NT2/D1 (cell line): Measurements from ENCODE around the gene AHCYL2.

Experiments used
- DNase-seq: peaks from one replicate; pipeline ENCODE4 v3.0.0-alpha.2; 2011; ENCODE audit warnings: low read depth, low spot score
- H3K27me3 ChIP-seq: 2 replicates; pipeline ENCODE4 v1.6.0; 2011; ENCODE audit warnings: mild to moderate bottlenecking; ENCODE audit not compliant: insufficient read length, insufficient read depth
- H3K36me3 ChIP-seq: 2 replicates; pipeline ENCODE4 v1.6.1; 2011; ENCODE audit warnings: mild to moderate bottlenecking, low read length, mixed read lengths; ENCODE audit not compliant: insufficient read depth, insufficient read length
- H3K4me1 ChIP-seq: 2 replicates; pipeline ENCODE4 v1.5.1; 2011; ENCODE audit not compliant: insufficient read depth, insufficient read length
- H3K4me3 ChIP-seq: 2 replicates; pipeline ENCODE4 v1.5.1; 2011; ENCODE audit warnings: low read depth; ENCODE audit not compliant: insufficient read length
- H3K9ac ChIP-seq: 2 replicates; pipeline ENCODE4 v1.6.0; 2011; ENCODE audit warnings: low read depth; ENCODE audit not compliant: insufficient read length
- H3K9me3 ChIP-seq: 2 replicates; pipeline ENCODE4 v1.5.1; 2011; ENCODE audit warnings: mild to moderate bottlenecking, low read length; ENCODE audit not compliant: insufficient read depth
- SUZ12 ChIP-seq: IDR thresholded peaks from 2 replicates; pipeline ENCODE4 v1.6.1; 2011; ENCODE audit not compliant: insufficient read length, insufficient read depth; ENCODE audit errors: extremely low read depth
- YY1 ChIP-seq: IDR thresholded peaks from 2 replicates; pipeline ENCODE4 v1.6.1; 2011; ENCODE audit not compliant: insufficient read length, insufficient read depth
- ZNF274 ChIP-seq: IDR thresholded peaks from 2 replicates; pipeline ENCODE4 v1.6.1; 2011; ENCODE audit warnings: mild to moderate bottlenecking, low read depth, low read length

Gene AHCYL2

GRCh38 chr7:129224251-129225205, at the start of gene AHCYL2:
Gene AHCYL2, plus strand, starts transcription at chr7:129225030.
- H3K27me3 ChIP-seq = no peaks in the 10 kb centered on the region
- peak within 1 kb of the TSS; percentile 80 for H3K4me3 ChIP-seq
- peak; percentile 95 for DNase-seq
- no peaks in the 10 kb centered on the region for H3K9me3 ChIP-seq
- H3K4me1 ChIP-seq = no peaks in the 10 kb centered on the region
- TF ChIP-seq YY1 = no peak
- TF ChIP-seq SUZ12 = no peak
- no peak for TF ChIP-seq ZNF274
- no peaks in the 10 kb centered on the region for H3K36me3 ChIP-seq
- peak within 1 kb of the TSS; percentile 86 for H3K9ac ChIP-seq

GRCh38 chr7:129176916-129177710, 47.7 kb upstream of the AHCYL2 start:
- no peak for DNase-seq

GRCh38 chr7:129184981-129185670, 39.7 kb upstream of the AHCYL2 start:
- H3K27me3 ChIP-seq = peaks cover 47% of the 10 kb centered on the region
- H3K4me1 ChIP-seq = peaks cover 3% of the 10 kb centered on the region
- H3K36me3 ChIP-seq = no peaks in the 10 kb centered on the region
- no peak overlapping the region for H3K4me3 ChIP-seq
- H3K9ac ChIP-seq = no peak overlapping the region
- TF ChIP-seq ZNF274 = no peak
- TF ChIP-seq SUZ12 = no peak
- no peak for TF ChIP-seq YY1
- DNase-seq = no peak
- no peaks in the 10 kb centered on the region for H3K9me3 ChIP-seq

More at GRCh38 chr7:129176916-129177710, 47.7 kb upstream of the AHCYL2 start:
- no peaks in the 10 kb centered on the region for H3K4me1 ChIP-seq
- TF ChIP-seq SUZ12 (no peak), ZNF274 (no peak), YY1 (no peak)
- no peaks in the 10 kb centered on the region for H3K36me3 ChIP-seq
- H3K4me3 ChIP-seq = no peak overlapping the region
- H3K27me3 ChIP-seq = no peaks in the 10 kb centered on the region
- H3K9ac ChIP-seq = no peak overlapping the region
- H3K9me3 ChIP-seq = peaks cover 6% of the 10 kb centered on the region; the same call in 1 of the 2 replicates

- peaks cover 47% of the 10 kb centered on the region for H3K27me3 ChIP-seq
- DNase-seq = no peak
- peaks cover 3% of the 10 kb centered on the region for H3K4me1 ChIP-seq
- no peaks in the 10 kb centered on the region for H3K9me3 ChIP-seq
- no peak overlapping the region for H3K4me3 ChIP-seq
- H3K9ac ChIP-seq = no peak overlapping the region
- peaks cover 5% of the 10 kb centered on the region for H3K36me3 ChIP-seq
- TF ChIP-seq ZNF274 (no peak), SUZ12 (no peak), YY1 (no peak)
Observed at GRCh38 chr7:129186749-129187260, 38.0 kb upstream of the AHCYL2 start.

GRCh38 chr7:129187681-129188371, 37.0 kb upstream of the AHCYL2 start:
- H3K27me3 ChIP-seq = peaks cover 47% of the 10 kb centered on the region
- H3K4me1 ChIP-seq = peaks cover 3% of the 10 kb centered on the region
- H3K9me3 ChIP-seq = no peaks in the 10 kb centered on the region
- TF ChIP-seq ZNF274 (no peak), SUZ12 (no peak), YY1 (no peak)
- peak overlapping the region; percentile 85 for H3K4me3 ChIP-seq
- H3K9ac ChIP-seq = peak overlapping the region; percentile 95
- peaks cover 11% of the 10 kb centered on the region for H3K36me3 ChIP-seq
- no peak for DNase-seq

GRCh38 chr7:129188372-129188891, 36.4 kb upstream of the AHCYL2 start, which contains the start of gene SMO:
Gene SMO, plus strand, starts transcription at chr7:129188633. Its CDS starts 519 bp downstream, at chr7:129189152.
- DNase-seq = peak; percentile 87
- Histone ChIP-seq H3K4me1 (peaks cover 3% of the 10 kb centered on the region), H3K9ac (peak within 1 kb of the TSS; percentile 95), H3K27me3 (peaks cover 47% of the 10 kb centered on the region), H3K36me3 (peaks cover 15% of the 10 kb centered on the region), H3K9me3 (no peaks in the 10 kb centered on the region), H3K4me3 (peak within 1 kb of the TSS; percentile 85)
- TF ChIP-seq YY1 (no peak), ZNF274 (no peak), SUZ12 (no peak)
